Left ventricle myocardium superior (tissue), 1 donor: ENCODE data around the gene LYPD6. TPM values are rescaled to one million over a fixed set of nuclear protein-coding genes. Genes with fewer than 3 reads are reported as not detected.
"Not testable (repeated sequence)": the region's sequence is repeated elsewhere in the genome, so short reads cannot be mapped to it uniquely, and the experiment has no call there.

Experiments
- ATAC-seq: fragments of 200-7000 bp; cut with Tn5 transposase; one replicate; pipeline ENCODE4 v1.9.1; 2020; ENCODE audit warnings: mild to moderate bottlenecking, moderate library complexity
- DNase-seq: peaks from one replicate; pipeline ENCODE4 v3.0.0-alpha.2; 2020
- intact Hi-C: fragments of 100-400 bp; cut with micrococcal nuclease; formaldehyde crosslinking; loops from one replicate; pipeline ENCODE4 v1.11.0; 2022
- long read RNA-seq: library from polyadenylated mRNA; unstranded; transcript quantifications from one replicate; pipeline ENCODE4 v2.0.0, GENCODE V29; 2021
- total RNA-seq: library from RNA; stranded (reverse); fragmentation: NEBNext Ultra II Directional; extraction: Animal tissue kit (Norgen Biotek cat#: 25700); gene quantifications from one replicate; pipeline ENCODE4 v1.2.1, GENCODE V29; 2021
- donor health status: DM: no; HTN: yes; CAD: no; lungs with severe emphysema.

Gene LYPD6
- total RNA-seq = 0.30 TPM
- long read RNA-seq, full-length matches to known transcripts = 2 of 2 reads
- long read RNA-seq, partial matches to known transcripts = 0 of 2 reads
- long read RNA-seq, other reads (novel, unspliced or antisense) = 0 of 2 reads

DNA sequence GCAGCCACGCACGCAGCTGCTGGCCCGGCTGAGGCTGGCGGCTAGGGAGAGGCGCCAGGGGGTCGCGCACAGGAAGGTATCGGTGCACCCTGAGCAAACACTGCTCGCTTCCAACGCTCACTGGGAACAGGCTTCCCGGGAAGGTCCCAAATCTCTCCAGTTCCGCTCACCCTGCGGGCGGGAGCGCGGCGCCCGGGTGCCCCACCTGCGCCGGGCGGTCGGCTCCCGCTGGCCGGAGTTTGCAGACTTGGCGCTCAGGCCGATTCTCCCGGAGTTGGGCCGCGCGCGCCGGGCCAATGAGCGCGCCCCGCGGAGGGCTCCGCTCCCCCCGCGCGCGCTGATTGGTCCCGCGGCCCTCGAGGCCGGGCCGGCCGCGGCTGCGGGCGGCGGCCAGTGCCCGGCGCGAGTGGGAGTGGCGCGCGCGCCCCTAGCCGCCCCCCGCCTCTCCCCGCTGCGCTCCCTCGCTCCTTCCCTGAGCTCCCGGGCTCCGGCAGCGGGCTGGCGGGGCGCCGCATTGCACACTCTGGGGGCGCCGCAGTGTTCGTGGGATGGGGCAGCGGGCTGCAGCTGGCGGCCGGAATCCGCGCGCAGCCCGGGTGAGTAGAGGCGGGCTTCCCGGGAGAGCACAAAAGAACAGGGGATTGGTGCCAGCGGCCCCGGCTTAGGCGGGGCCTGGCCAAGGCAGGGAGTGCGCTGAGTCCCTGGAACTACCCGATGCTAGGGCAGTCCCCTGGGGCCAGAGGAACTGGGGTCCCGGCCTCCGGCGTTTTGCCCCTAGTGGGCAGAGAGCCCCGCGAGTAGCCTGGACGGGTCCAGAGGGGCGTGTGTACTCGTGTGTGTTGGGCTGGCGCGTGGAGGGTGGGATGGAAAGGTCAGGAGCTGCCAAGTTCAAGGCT, at the start of gene LYPD6:
Gene LYPD6, plus strand, starts transcription at position 461 of the 896 bp plus-strand sequence. CDS start 107,122 bp downstream, outside the sequence.
- ATAC-seq = peak; percentile 100
- intact Hi-C loops = no loop called here
- peak; percentile 85 for DNase-seq

GRCh38 chr2:149281441-149281840, 48.9 kb upstream of the LYPD6 start:
- ATAC-seq (no peak), DNase-seq (no peak)
- intact Hi-C loops = no loop called here

DNA sequence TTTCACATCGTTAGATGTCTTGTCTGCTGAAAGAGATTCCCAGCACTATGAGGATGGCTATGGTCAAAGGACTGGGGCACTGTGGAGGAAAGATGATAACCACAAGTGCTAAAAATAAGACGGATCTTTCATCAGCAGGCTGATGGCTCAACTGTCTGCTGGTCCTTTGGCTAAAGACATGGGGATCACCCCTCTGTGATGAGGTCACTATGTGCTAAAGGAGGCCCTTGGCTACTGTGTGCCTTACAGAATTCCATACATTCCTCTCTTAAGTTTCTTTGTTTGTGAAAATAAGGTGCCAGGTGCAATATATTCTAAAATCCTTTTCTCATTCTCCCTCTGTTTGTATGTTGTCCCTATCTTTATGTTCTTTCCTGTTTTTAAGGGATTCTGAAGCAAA, 39.7 kb upstream of the LYPD6 start:
- no peak for DNase-seq
- intact Hi-C loops = no loop called here
- no peak for ATAC-seq

DNA sequence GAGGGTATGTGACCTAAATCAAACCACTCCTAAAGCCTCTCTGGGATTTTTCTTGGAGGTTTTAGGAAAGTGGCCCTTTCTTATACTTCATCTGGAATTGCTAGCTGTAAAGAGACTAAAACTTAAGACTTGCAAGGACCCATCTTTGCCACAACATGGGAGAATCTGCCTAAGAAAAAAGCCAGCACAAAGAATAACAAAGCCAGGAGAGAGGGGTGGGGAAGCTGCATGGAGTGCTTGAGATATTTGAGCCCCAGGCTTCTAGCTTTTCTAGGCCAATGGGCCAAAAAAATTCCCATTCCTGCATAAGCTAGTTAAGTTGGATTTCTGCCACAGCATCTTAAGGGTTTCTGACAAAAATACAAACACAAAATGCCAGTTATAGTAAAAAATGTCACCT, 38.5 kb upstream of the LYPD6 start:
- DNase-seq (no peak), ATAC-seq (no peak)
- intact Hi-C loops = no loop called here

DNA sequence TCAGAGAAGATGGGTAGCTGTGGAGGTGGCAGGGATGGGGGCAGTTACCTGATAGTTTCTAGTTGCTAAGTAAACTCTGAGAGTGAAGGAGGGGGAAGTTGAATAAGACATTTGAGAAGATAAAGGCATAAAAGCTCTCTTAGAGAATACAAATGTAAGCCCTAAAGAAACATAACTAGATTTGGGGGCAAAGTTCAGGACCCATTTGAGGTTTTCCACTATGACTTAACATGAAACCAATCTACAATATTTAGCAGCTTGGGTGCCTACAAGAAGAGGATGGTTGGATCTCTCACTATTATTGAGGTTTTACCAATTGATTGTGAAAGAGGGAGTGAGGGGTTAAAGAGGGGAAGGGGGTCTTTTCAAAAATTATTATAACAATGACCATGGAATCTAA, 34.4 kb upstream of the LYPD6 start:
- intact Hi-C loops = no loop called here
- DNase-seq (no peak), ATAC-seq (no peak)

GRCh38 chr2:149307014-149307413, 23.4 kb upstream of the LYPD6 start:
- no peak for DNase-seq
- no peak for ATAC-seq
- intact Hi-C loops = no loop called here

GRCh38 chr2:149310349-149310748, 20.0 kb upstream of the LYPD6 start:
- DNase-seq = no peak
- ATAC-seq = no peak
- intact Hi-C loops = no loop called here

DNA sequence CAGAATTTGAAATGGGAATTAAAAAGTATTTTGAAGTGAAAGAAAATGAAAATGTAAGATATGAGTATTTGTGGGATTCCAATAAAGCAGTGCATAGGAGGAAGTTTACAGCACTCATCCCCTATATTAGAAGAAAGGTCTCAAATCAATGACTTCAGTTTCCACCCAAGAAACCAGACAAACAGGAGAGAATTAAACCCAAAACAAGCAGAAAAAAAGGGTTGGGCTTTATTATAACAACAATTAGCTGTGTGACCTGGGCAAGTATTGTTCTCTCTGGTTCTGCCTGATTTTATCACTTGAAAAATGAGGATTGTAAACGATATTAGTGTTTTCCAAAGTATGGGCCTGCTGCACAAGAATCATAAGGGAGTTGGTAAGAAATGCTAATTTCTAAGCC, 18.3 kb upstream of the LYPD6 start:
- ATAC-seq (no peak), DNase-seq (no peak)
- intact Hi-C loops = no loop called here

DNA sequence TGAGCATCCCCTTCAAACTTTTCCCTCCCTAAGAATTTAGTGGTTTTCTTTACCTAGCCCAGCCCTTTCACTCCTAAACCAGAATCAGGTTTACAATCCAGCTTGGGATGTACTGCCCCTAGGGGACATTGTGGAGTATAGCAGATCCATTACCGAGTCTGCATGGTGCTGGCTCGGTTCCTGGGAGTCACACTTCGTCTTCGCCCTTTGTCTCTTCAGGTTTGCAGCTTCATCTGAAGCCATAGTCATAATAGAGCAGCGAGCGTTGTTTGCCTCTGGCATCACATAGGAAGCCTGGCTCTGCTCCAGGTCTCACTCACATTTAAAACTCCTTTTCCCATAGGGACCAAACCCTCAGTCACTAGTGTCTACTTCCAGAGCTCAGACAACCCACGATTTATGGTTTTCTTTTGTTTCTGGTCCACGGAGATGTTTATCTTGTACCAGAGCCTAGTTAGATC, 16.8 kb upstream of the LYPD6 start:
- ATAC-seq = peak; percentile 36
- DNase-seq = no peak
- intact Hi-C loops = no loop called here

DNA sequence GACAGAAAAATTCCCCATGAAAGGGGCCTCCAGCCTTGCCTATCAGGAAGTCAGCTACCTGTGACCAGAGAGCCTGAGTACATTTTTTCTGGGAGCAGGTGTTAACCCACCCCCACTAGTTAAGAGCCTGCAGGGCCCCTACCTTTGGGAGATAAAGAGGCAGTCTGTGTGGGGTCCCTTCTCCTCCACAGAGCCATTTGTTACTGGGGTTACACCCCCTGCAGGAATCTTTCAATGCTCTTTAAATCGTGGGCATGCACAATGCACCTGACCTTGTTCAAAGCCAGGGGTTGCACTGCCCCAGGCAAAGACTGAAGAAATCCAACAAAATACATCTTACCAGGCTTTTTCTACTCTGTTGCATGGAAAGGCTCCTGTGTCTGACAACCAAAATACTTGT, 15.7 kb upstream of the LYPD6 start:
- ATAC-seq (no peak), DNase-seq (no peak)
- intact Hi-C loops = no loop called here

- ATAC-seq (no peak), DNase-seq (no peak)
- intact Hi-C loops = no loop called here
These were observed 14.9 kb upstream of the LYPD6 start for GRCh38 chr2:149315461-149315860.

GRCh38 chr2:149318566-149318965, 11.8 kb upstream of the LYPD6 start:
- intact Hi-C loops, ATAC-seq, DNase-seq: not testable (repeated sequence)

DNA sequence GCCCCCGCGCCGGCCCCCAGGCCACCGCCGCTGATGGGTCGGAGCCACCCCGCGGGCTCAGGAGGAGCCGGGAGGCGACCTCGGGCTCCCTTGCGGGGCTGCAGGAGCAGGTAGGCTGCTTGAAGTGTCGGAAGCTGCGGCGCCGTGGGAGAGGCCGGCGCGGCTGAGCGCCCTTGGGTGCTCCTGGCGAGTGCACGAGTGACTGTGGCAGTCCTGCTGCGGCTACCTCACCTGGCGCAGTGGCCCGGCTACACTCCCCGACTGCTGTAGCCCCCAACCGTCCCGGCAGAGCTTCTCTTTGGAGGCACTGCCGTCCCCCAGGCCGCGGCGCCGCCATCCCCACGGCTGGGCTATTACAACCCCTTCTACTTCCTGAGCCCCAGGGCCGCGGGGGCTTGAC, 10.0 kb upstream of the LYPD6 start:
- intact Hi-C loops = no loop called here
- ATAC-seq = no peak
- DNase-seq = no peak

- intact Hi-C loops = no loop called here
- ATAC-seq (no peak), DNase-seq (no peak)
These were observed 1.3 kb upstream of the LYPD6 start for GRCh38 chr2:149329068-149329467.

- no peak for ATAC-seq
- DNase-seq = no peak
- intact Hi-C loops = no loop called here
These were observed 779 bp upstream of the LYPD6 start for GRCh38 chr2:149329489-149330126.

DNA sequence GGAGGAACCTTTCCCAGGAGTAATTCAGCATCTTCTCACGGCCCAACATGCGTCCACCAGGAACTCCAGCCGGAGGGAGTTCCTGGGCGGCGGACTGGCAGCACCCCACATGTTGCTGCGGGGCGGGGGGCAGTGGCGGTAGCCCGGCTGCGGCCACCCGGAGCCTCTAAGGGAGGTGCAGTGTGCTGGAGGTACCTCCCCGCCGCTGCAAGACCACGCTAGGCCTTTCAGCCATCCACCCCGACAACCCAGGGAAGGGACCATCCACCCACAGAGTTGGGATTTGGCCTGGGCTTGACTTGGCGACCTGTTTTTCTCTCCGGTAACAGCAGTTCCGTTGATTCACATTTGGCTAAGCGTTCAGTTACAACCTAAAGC, 625 bp downstream of the LYPD6 start:
- intact Hi-C loops = no loop called here
- ATAC-seq (no peak), DNase-seq (no peak)

- DNase-seq (no peak), ATAC-seq (no peak)
- intact Hi-C loops = no loop called here
These were observed 2.0 kb downstream of the LYPD6 start for GRCh38 chr2:149332364-149332763.

GRCh38 chr2:149333636-149334035, 3.2 kb downstream of the LYPD6 start:
- intact Hi-C loops = no loop called here
- ATAC-seq (no peak), DNase-seq (no peak)

DNA sequence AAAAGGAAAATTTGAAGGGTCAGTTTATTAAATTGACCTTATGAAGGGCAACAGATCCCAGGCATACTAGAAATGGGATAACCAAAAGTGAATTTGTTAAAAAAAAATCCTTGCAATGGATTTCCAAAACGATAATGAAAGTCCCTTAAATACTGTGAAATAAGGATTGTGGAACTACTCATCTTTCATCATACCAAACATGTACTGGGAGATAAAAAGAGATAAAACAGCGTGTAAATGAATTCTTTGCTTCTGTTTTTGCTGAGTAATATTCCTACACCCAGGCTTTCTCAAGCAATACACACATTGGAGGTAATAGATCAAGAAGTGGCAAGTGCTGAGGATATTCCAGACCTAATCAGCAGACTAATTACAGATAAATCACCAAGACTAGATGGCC, 3.8 kb downstream of the LYPD6 start:
- intact Hi-C loops = no loop called here
- no peak for ATAC-seq

GRCh38 chr2:149339324-149339723, 8.9 kb downstream of the LYPD6 start:
- ATAC-seq (no peak), DNase-seq (no peak)
- intact Hi-C loops = no loop called here

More for the DNA sequence above, 3.8 kb downstream of the LYPD6 start:
- DNase-seq = no peak
